Erythroblast (primary cell): ENCODE results near the gene GNAZ.

Experiments
- GATA1 ChIP-seq: IDR thresholded peaks from 2 replicates; pipeline ENCODE4 v1.6.1; 2011; ENCODE audit warnings: low read depth, mild to moderate bottlenecking, control low read depth, low read length, moderate library complexity
- POLR2A ChIP-seq: IDR thresholded peaks from 2 replicates; pipeline ENCODE4 v1.6.1; 2011; ENCODE audit warnings: mild to moderate bottlenecking, low read length

DNA sequence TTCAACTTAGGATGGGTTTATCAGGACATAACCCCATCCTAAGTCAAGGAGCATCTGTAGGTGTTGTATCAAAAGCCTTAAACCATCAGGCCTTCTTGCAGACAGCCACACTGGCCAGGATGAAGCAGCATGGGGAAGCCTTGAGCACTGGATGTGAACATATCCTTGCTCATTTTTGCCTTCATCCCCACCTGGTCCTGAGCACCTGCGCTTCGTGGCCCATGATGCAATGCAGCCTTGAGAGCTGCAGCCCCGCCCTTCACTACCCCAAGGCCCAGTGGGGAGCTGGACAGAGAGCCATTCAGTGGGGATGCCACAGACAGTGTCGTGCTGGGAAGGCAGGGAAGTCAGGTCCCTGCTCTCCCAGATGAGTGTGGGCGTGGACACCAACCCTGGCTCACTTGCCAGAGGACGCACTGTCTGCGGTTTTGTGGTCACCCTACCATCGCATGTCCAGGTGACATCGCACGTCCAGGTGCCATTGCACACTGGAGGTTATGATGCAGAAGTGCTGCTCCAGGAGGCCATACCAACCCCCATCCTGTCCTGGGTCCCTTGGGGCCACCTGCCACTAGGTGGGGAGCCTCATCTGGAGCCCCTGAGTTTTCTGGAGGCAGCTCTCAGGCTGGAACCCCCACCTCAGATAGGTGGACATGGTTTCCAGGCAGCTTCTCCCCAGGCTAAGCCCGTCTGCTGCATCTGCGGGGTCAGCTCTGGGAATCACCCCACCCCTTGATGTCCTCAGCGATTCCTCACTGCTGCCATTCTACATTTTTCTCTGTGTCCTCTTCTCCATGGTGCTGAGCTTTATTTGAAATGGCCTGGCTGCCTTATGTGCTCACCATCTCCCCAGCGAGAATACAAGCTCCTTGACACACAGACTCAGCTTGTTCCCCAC, 14.4 kb downstream of the GNAZ start:
- TF ChIP-seq POLR2A = no peak
- no peak for TF ChIP-seq GATA1
